DMS114 treated with DMSO at 0.1 percent for 48 hours (cell line): ENCODE measurements around the gene COL9A1.
A peak's percentile ranks its signal among the peaks of the same experiment; 100 is the strongest.
"Not testable (repeated sequence)": the region's sequence is repeated elsewhere in the genome, so short reads cannot be mapped to it uniquely, and the experiment has no call there.

Experiments
- DNase-seq: peaks from one replicate; lab custom pipeline; 2025; ENCODE audit not compliant: unreplicated experiment; lab: John Stamatoyannopoulos, UW

COL9A1 gene

DNA sequence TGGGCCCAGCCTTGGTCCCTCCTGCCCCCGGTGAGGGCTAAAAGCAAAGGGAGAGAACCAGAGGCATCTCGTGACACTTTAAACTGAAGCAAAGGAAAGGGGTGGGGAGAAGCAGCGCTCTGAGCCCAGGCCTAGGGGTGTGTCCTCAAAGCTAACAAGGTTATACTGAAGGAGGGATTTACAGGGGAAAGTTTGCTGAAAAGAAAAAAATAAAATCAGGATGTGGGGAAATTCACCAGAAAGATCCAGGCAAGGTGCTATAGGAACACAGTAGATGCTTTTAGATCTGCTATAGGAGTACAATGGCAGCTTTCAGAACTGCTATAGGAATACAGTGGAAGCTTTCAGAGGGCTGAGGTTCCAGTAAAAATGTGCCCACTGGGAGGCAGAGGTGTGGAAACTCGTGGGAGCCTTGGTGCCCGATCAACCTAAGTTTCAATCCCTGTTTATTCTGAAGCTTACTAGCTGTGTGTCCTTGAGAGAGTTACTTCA is at the start of gene COL9A1:
Gene COL9A1 (minus strand): TSS at position 51 of the 492 bp plus-strand sequence. CDS start 160 bp downstream, outside the sequence.
- no peak for DNase-seq

DNA sequence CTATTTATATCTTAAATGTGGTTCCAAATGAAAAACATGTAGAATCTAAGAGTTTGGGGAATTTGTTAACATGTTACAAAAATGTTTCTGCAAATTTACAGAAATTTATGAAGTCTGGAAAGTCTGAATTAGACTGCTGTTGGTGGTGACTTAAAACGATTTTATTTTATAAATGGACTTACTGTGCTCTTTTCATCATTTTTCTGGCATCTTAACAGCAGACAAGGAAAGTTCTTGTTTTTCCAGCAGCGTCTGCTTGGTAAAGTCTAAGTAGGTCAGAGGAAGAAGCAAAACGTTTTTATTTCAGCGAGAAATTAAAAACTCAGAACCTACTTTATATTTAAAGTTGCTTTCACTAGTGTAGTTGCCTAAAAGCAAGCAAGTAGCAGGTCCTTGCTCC is 48.6 kb upstream of the COL9A1 start:
- DNase-seq, result no peak

DNA sequence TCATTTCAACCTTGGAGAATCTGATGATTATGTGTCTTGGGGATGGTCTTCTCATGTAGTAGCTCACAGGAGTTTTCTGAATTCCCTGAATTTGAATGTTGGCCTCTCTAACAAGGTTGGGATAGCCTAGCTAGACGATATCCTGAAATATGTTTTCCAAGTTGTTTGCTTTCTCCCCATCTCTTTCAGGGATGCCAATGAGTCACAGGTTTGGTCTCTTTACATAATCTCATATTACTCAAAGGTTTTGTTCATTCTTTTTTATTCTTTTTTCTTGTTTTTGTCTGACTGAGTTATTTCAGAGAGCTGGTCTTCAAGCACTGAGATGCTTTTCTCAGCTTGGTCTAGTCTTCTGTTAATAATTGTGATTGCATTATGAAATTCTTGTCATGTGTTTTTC is 42.7 kb upstream of the COL9A1 start:
- DNase-seq, result no peak

DNA sequence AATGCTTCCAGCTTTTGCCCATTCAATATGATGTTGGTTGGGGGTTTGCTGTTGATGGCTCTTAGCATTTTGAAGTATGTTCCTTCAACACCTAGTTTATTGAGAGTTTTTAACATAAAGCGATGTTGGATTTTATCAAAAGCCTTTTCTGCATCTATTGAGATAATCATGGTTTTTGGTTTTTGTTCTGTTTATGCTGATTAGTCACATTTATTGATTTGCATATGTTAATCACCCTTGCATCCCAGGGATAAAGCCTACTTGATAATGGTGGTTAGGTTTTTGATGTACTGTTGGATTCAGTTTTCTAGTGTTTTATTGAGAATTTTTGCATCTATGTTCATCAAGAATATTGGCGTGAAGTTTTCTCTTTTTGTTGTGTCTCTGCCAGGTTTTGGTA is 40.4 kb upstream of the COL9A1 start:
- no peak for DNase-seq

DNA sequence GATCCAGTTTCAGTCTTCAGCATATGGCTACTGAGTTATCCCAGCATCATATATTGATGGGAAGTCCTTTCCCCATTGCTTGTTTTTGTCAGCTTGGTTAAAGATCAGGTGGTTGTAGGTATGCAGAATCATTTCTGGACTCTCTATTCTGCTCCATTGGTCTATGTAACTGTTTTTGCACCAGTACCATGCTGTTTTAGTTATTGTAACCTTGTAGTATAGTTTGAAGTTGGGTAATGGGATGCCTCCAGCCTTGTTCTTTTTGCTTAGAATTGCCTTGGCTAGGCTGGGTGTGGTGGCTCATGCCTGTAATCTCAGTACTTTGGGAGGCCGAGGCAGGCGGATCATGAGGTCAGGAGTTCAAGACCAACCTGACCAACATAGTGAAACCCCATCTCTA is 36.9 kb upstream of the COL9A1 start:
- not testable (repeated sequence) for DNase-seq

DNA sequence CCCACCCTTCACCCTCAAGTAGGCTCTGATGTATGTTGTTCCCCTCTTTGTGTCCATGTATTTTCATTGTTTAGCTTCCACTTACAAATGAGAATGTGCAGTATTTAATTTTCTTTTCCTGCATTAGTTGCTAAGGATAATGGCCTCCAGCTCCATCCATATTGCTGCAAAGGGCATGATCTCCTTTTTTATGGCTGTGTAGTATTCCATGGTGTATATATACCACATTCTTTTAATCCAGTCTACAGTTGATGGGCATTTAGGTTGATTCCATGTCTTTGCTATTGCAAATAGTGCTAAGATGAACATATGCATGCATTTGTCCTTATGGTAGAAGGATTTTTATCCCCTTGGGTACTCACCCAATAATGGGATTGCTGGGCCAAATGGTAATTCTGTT is 35.9 kb upstream of the COL9A1 start:
- no peak for DNase-seq

DNA sequence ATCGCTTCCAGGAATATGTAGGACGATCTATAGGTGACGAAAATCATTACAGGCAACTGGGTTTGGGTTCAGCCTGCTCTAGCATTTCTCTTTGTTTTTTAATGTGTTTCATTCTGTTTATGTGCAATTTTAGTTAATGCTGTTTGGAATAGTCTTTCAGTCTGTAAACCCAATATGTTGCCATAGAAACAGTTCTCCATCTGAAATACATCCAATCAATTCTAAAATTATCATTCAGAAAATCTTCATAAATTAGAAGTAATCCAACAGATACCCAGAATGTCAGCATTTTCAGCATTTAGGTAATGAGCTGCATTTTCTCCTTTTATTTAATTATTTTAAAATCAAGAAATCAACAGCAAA is 34.8 kb upstream of the COL9A1 start:
- no peak for DNase-seq

DNA sequence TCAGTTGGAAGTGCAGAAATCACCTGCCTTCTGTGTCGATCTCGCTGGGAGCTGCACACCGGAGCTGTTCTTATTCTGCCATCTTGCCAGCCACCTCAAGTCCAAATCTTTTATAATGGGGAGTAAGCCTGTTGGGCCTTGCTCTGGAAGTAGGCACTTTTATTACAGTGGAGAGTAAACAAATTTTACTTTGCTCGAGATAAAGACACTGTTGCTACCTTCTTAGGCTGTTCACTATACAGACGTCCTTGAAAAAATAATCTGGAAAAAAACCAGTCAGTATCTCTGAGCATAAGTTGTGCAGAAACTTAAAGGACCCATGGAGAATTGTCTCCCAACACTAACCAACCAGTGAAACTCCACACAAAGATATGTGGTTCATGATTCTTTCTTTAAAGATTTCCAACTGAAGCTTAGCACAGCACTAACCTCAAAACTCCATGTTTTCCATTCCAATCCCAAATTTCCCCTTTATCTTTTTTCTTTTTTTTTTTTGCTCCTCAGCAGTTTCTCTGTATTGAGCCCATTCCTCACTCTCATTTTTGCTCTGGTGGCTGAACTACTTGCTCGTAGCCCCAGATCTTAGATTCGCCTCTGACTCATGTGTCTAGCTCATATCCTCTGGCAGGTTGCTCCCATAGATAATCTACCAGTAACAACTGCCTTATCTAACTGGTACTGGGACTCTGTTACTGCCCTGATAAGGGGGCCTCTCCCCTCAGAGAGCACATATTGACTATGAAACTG is 34.3 kb upstream of the COL9A1 start:
- DNase-seq, result no peak

DNA sequence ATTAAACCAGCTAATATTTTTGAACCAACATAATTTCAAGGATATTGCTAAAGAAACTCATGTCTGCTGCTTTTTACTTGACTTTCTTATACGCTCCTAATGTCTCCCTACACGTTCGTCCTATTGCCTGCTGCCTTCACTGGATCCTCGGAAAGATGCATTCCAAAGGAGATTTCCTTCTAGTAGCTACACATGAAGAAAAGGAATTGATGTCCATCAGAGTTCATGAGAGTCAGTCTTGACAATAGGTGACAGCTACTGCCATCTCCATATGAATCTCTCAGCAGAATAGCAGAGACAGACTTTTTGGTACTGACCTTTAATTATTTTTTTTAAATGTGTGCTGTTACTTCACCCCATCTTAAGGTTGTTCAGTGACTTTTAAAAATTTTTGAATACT is 24.2 kb upstream of the COL9A1 start:
- no peak for DNase-seq

DNA sequence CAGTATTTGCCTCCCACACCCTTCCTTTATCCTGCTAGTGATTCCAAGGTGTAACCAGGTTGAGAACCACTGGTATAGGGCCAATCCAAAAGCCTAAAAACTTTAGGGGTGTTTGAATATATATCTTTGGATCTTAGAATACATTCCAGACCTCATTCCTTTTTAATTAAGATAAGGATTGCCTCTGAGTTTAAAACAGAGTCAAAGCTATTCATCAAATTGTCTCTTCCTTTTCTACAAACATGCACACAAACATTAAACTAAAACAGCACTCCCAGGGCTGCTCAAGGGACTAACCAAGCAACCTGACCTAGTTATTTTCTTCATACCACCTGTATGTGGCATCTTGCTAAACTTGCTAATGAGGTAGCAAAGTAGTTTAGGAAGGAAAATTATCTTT is 22.1 kb upstream of the COL9A1 start:
- no peak for DNase-seq

DNA sequence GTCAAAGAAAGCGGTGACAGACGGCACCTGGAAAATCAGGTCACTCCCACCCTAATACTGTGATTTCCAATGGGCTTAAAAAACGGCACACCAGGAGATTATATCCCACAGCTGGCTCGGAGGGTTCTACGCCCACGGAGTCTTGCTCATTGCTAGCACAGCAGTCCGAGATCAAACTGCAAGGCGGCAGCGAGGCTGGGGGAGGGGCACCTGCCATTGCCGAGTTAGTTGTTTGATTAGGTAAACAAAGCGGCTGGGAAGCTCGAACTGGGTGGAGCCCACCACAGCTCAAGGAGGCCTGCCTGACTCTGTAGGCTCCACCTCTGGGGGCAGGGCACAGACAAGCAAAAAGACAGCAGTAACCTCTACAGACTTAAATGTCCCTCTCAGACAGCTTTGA is 14.9 kb upstream of the COL9A1 start:
- DNase-seq, result not testable (repeated sequence)

DNA sequence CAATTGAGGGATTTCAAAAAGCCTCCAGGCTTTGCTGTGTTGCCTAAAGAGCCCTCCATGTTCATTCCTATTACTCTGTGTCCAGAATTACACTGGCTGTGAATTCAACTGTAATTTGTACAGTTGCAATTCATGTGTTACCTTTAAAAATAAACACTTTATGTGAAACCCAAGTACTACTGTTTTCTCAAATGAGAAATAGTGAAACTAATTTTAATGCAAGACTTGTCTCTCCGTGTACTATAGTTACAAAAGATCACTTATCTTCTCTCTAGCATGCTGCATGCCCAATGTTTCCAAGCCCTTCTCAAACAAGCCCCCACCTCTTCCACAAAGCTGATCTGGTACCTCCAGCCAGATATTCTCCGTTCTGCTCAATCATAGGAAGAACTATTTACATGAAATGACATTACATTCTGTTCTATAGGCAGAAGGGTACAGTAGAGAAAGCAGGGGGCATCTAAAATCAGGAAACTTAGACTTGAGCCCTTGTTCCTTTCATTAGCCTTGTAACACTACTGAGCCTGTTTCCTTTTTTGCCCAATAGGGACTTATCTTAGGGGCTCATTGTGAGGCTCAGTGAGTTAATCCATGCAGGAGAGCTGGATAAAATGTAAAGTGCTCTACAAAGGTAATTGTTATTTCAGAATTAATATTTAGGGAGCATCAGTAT is 12.3 kb upstream of the COL9A1 start:
- DNase-seq, result no peak

DNA sequence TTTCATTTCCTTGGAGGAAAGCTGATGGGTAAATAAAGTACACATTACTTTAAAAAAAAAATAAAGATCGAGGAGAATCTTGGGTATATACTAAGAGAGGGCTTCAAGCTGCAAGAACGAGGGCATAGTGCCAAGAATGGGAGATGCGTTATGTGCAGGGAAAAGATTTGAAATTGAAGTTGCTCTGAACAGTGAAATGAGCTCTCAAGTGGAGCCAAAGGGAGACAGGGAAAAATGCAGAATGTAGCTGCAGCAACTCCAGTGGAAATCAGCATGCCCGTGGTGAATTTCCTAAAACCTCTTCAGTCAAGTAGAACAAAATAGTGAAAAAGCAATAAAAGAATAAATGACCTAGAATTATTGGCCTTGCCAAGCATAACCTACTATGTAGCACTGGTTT is 11.4 kb upstream of the COL9A1 start:
- DNase-seq, result no peak

DNA sequence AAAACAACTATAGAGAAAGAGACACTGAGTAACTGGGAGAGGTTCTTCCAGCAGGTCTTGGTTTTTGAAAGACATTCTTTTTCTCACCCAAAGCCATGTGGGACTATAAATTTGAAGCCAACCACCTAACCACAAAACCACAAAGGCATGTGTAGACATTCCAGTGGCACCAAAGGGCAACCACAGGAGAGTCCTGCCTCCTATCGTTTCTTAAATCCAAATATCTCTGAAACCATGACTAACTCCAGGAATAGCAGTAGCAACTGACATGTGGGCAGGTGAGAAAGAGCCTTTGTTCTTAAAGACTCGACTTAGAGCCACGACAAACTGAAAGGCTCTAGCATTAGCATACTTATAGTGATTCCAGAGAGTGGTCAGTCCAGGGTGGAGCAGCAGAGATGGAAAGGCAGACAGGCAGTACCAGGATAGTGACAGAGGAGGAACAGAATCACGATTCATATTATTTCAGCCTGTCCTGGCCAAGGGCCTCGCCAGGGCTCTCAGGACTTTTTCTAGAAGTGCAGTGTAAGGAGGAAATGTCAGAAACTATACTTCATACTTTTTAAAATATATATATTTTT is 9.4 kb upstream of the COL9A1 start:
- DNase-seq, result no peak

DNA sequence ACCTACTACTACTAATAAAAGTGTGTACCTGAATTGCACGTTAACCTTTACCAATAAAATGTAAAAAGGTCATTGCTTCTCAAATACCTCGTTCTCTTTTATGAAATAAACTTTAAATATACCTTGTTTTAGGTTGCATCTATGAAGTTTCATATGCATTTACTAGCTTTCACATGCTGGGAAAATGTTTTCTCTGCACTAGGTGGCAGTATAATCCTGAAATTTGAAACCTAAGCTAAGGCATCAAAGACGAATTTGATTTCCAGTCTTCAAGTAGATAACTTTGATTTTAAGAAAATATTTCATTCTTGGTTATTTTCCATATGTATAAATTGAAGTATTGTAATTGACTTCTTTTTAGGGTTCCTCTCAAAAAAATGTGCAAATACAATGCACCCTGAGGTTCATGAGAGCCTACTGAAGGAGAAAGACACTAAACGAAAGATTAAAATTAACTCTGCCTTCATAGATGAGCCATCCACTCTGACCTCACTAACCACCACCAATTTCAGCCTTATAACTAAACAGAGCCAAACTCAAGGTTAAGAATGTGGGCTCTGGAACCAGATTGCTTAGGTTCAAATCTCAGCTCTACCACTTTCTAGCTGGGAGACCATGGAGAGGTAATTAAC is 7.3 kb upstream of the COL9A1 start:
- peak; percentile 31 for DNase-seq

DNA sequence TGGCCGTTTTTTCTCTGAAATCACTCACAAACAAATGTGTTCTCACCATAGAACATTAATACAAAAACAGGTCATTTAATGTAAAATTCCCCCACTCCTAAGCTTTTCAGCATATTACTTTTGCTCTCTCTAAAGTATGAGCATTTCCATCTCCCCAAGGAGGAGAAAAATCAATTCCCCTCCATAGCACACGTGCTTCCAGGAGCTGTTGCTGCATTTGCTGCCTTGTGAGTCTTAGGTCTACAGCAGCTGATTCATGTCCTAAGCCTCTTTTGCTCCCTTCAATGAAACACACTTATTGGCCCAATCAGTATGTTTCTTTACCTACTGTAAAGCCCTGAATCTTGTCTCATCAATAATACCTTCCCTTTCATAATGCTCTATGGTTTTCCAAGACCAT is 6.4 kb upstream of the COL9A1 start:
- no peak for DNase-seq

DNA sequence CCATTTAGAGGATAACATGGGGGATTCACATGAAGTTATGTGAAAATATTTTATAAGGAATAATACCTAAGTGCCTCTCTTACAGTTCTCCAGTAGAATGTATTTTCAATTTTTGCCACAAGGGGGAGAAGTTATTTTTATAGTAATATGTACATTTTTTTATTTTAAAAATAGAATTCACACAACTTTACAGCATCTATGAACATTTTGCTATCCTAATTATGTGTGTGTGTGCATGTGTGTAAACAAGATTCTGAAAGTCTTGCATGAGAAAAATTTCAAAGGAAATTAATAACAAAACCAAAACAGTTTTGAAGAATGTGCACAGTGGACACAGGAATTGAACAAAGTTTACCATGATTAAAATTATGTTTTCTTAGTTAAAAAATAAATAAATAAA is 5.3 kb upstream of the COL9A1 start:
- not testable (repeated sequence) for DNase-seq

DNA sequence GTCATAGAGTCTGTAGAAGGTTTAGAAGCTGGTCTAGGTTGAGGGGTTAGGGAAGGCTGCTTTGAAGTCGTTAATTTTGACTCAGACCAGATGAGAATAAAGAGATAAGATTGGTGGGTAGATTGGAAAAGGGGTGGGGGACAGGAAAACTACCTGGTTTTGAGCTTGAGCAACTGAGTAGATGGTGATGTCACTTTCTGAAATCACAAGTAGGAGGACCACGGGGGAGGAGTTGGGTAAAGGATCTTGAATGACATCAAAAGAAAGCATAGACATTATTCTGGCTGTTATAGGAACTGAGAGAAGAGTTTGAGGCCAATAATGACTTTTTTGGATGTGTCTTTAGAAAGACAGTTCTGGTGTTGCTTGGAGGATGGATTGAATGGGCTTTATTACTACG is 4.1 kb upstream of the COL9A1 start:
- no peak for DNase-seq

DNA sequence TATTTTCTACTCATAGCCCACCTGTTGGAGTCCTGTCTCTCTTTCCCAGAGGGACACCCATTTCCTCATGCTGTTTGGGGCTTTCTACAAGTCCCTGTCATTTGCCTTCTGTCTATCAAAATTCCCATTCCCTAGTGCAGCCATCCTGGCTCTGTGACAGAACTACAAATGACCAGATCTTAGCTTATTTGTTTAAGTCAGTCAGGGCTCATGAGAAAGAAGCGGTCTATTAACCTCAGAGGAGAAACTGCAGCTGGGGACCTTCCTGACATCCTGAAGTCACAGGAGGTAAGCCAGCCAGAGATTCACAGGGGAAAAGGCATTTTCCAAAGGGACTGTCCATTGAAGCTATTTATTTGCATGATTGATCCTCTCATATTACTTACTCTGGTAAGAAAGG is 1.7 kb upstream of the COL9A1 start:
- DNase-seq, result no peak

DNA sequence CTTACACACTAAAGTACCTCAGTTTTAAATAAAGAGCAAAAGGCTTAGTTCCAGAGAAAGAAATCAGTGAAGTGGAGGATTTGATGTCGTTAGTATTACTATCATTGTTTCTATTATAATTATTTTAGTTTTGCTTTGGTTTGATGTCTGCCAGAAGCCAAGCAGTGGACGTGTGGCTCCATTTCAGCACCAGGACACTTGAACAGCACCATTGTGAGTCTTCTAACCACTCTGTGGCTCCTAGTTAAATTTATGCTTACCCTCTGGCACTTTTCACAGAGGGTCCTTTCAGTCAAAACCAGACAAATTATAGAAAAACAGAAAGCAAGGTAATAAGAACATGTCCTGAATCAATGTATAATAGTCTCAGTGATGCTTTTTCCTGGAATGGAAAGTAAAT is 3.4 kb downstream of the COL9A1 start:
- DNase-seq, result no peak

DNA sequence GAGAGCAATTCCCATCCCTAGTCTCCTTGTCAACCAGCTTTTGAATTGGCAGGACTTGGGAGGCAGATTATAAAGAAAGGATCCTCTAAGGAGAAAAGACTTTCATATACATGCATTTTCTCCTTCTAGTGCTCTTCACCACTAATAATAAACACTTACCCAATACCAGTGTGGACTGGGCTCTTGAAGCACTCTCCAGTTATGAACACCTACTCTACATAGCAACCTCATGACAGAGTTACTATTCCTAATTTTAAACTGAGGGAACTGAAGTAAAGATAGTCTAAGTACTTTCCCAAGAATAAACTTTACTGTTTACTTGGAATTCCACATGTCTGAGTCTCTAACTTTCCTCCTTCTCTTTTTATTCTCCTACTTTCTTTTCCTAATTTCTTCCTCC is 4.8 kb downstream of the COL9A1 start:
- no peak for DNase-seq

DNA sequence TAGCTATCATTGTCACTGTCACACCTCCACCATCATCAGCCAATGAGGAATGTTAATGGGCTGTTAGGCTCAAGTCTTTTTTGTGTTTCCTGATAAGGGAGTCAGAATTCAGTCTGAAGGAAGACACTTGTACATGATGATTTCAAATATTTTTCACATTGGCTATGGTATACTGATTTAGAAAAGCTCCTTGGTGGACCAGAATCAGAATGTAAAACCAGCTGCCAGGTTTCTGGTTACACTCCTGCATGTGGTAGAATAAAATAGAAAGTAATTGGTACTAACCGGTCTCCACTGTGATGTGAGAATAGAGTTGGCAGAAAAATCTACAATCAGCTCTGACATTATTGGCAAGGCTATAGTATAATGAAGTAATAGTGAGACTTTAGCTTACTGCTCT is 10.7 kb downstream of the COL9A1 start:
- DNase-seq, result no peak
